Kidney (tissue), 14 donors: ENCODE measurements around the gene MARCHF10. TPM values are rescaled to one million over a fixed set of nuclear protein-coding genes. Genes with fewer than 3 reads are reported as not detected.

Source experiments
- DNase-seq, 5 donors: peaks; one replicate each; pipeline ENCODE4 v3.0.0-alpha.2; 2013 to 2020
- FAIRE-seq: peaks from 2 replicates; lab custom pipeline; 2012; peaks lifted over from hg19 to GRCh38; lab: Jason Lieb, UNC
- H3K27ac ChIP-seq, 2 donors: one replicate each; pipeline ENCODE4 v1.7.0; 2013; ENCODE audit warnings: low read depth in 2 of 2, low read length in 2 of 2, inconsistent platforms in 1 of 2
- H3K27me3 ChIP-seq: one replicate; pipeline ENCODE4 v1.7.1; 2013; ENCODE audit warnings: low read length, inconsistent platforms; ENCODE audit not compliant: control insufficient read depth, insufficient read depth
- H3K36me3 ChIP-seq, 3 donors: one replicate each; pipeline versions ENCODE4 v1.7.0 to v1.7.1; 2013; ENCODE audit warnings: low read length in 3 of 3, control low read depth in 1 of 3, inconsistent platforms in 1 of 3; ENCODE audit not compliant: insufficient read depth in 3 of 3, control insufficient read depth in 2 of 3
- H3K4me1 ChIP-seq, 3 donors: one replicate each; pipeline versions ENCODE4 v1.7.0 to v1.7.1; 2013; ENCODE audit warnings: low read length in 3 of 3, inconsistent platforms in 1 of 3, low read depth in 1 of 3; ENCODE audit not compliant: control insufficient read depth in 2 of 3, insufficient read depth in 2 of 3
- H3K4me3 ChIP-seq, 3 donors: one replicate each; pipeline versions ENCODE4 v1.7.0 to v1.8.1; 2013; ENCODE audit warnings: low read length in 3 of 3, control low read depth in 1 of 3, inconsistent platforms in 1 of 3
- H3K9ac ChIP-seq, 3 donors: one replicate each; pipeline versions ENCODE4 v1.7.0 to v1.7.1; 2013; ENCODE audit warnings: low read length in 3 of 3, control low read depth in 1 of 3, inconsistent platforms in 1 of 3
- H3K9me3 ChIP-seq, 3 donors: one replicate each; pipeline versions ENCODE4 v1.7.0 to v1.7.1; 2013; ENCODE audit warnings: low read length in 3 of 3, control low read depth in 1 of 3, inconsistent platforms in 1 of 3; ENCODE audit not compliant: control insufficient read depth in 2 of 3, insufficient read depth in 1 of 3
- intact Hi-C: fragments of 100-400 bp; cut with DNase I; formaldehyde crosslinking; loops from one replicate; pipeline ENCODE4 v1.11.1; 2022
- polyA plus RNA-seq: library from polyadenylated mRNA; stranded (reverse); fragments of 350-450 nt; fragmentation: Illumina TruSeq; extraction: RNeasy Lipid Tissue Mini Kit (QIAGEN cat#74804); gene quantifications from one replicate; pipeline ENCODE4 v1.2.3, GENCODE V29; 2014; ENCODE audit warnings: low read depth, low replicate concordance; ENCODE audit not compliant: insufficient read depth
- total RNA-seq: library from RNA; stranded (reverse); fragmentation: NEBNext Ultra II Directional; extraction: Animal tissue kit (Norgen Biotek cat#: 25700); gene quantifications from one replicate; pipeline ENCODE4 v1.2.1, GENCODE V29; 2021
- TF ChIP-seq, protein P1 (sequence below): IDR thresholded peaks from 3 replicates; pipeline ENCODE4 v1.5.1; 2012; ENCODE audit warnings: mild to moderate bottlenecking, moderate library complexity, borderline replicate concordance; ENCODE audit not compliant: insufficient read depth; ENCODE audit errors: extremely low read depth
- donor health status: control.
- donor health status: control.
- donor health status: control.
- donor health status: control.
- donor health status: control.
- donor health status: DM: yes; HTN: yes; CAD: no.
- donor health status: Normal renal cell carcinoma (clear cell type).

MARCHF10 gene
- total and polyA plus RNA-seq, 2 donors from 2014 or later = 0.66 to 6.3 TPM

DNA sequence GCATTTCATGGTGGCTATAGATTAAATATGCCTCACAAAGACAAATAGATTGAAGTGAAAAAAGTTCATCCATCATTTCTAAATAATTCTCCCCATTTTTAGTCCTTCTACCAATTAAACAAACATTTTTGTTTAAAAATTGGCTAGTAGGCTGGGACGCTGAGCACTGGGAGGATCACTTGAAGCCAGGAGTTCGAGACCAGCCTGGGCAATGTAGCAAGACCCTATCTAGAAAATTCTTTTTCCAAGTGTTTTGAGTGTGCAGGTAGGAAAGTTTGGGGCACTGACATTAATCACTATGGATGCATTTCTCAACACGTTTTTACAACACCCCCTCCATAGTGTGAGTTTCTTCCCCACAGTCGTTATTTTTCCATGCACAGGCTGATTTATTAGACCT lies 123.9 kb downstream of the MARCHF10 start:
- no peak overlapping the region for H3K4me3 ChIP-seq
- H3K36me3 ChIP-seq = no peaks in the 10 kb centered on the region
- H3K9ac ChIP-seq = no peak overlapping the region
- FAIRE-seq = no peak
- no peaks in the 10 kb centered on the region for H3K4me1 ChIP-seq
- no peaks in the 10 kb centered on the region for H3K27me3 ChIP-seq
- no peaks in the 10 kb centered on the region for H3K9me3 ChIP-seq
- peak in 1 of 5 donors; percentile 1 for DNase-seq
- H3K27ac ChIP-seq = no peak overlapping the region
- TF ChIP-seq, protein P1, sequence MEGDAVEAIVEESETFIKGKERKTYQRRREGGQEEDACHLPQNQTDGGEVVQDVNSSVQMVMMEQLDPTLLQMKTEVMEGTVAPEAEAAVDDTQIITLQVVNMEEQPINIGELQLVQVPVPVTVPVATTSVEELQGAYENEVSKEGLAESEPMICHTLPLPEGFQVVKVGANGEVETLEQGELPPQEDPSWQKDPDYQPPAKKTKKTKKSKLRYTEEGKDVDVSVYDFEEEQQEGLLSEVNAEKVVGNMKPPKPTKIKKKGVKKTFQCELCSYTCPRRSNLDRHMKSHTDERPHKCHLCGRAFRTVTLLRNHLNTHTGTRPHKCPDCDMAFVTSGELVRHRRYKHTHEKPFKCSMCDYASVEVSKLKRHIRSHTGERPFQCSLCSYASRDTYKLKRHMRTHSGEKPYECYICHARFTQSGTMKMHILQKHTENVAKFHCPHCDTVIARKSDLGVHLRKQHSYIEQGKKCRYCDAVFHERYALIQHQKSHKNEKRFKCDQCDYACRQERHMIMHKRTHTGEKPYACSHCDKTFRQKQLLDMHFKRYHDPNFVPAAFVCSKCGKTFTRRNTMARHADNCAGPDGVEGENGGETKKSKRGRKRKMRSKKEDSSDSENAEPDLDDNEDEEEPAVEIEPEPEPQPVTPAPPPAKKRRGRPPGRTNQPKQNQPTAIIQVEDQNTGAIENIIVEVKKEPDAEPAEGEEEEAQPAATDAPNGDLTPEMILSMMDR = no peak
- intact Hi-C loops = no loop called here

DNA sequence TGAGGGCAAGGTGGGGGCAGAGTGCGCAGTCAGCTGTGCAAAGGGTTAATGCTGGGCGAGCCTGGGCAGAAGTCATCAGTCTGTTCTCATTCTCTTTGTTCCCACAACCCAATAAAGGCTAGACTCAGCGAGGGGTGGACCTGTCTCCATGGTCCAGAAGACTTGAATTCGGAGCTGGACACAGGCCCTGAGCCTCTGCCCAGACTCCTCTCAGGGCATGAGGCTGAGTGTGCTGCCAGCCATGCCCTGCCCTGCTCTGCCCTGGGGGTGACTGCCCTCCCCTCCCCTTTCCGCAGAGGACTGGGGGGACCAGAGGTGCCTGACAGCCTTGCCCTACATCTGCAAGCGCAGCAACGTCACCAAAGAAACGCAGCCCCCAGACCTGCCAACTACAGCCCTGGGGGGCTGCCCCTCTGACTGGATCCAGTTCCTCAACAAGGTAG lies 126.2 kb downstream of the MARCHF10 start:
- H3K27me3 ChIP-seq = no peaks in the 10 kb centered on the region
- no peaks in the 10 kb centered on the region for H3K36me3 ChIP-seq
- no peak for DNase-seq
- no peak overlapping the region for H3K27ac ChIP-seq
- TF ChIP-seq, protein P1 = no peak
- H3K9me3 ChIP-seq = no peaks in the 10 kb centered on the region
- H3K4me3 ChIP-seq = no peak overlapping the region
- no peak overlapping the region for H3K9ac ChIP-seq
- intact Hi-C loops = no loop called here
- no peaks in the 10 kb centered on the region for H3K4me1 ChIP-seq
- FAIRE-seq = no peak

- TF ChIP-seq, protein P1 = no peak
- no peak overlapping the region for H3K4me3 ChIP-seq
- no peak for DNase-seq
- H3K9ac ChIP-seq = no peak overlapping the region
- FAIRE-seq = no peak
- H3K27ac ChIP-seq = no peak overlapping the region
- intact Hi-C loops = no loop called here
- no peaks in the 10 kb centered on the region for H3K9me3 ChIP-seq
- H3K36me3 ChIP-seq = no peaks in the 10 kb centered on the region
- H3K27me3 ChIP-seq = no peaks in the 10 kb centered on the region
- no peaks in the 10 kb centered on the region for H3K4me1 ChIP-seq
These were observed 126.8 kb downstream of the MARCHF10 start for GRCh38 chr17:62681061-62681938.
